ENCODE results near the gene UTP4.

The UTP4 gene

GRCh38 chr16:69201787-69202186 lies 69.3 kb downstream of the UTP4 start:
- no peak for DNase-seq (ENCODE audit: low read depth in 2 of 3, low spot score in 1 of 3)

GRCh38 chr16:69204172-69204571 lies 71.7 kb downstream of the UTP4 start:
- no peak for DNase-seq (ENCODE audit: low read depth in 2 of 3, low spot score in 1 of 3)

DNA sequence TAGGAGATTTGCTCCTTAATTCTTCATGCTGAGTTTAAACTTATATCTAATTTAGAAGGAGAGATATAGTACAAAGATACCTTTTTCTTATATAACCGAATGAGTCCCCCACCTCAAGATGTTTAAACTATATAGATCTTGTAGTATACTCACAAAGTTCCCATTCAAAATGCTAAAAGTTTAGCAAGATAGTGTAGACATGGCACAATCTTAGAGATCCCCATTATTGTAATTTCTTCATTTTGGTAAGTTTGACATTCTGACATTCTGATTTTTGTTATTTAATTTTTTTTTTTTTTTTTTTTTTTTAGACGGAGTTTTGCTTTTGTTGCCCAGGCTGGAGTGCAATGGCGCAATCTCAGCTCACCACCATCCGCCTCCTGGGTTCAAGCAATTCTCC lies 77.3 kb downstream of the UTP4 start:
- DNase-seq (ENCODE audit: low read depth in 2 of 3, low spot score in 1 of 3), result no peak

GRCh38 chr16:69217433-69217832 lies 85.0 kb downstream of the UTP4 start:
- no peak for DNase-seq (ENCODE audit: low read depth in 2 of 3, low spot score in 1 of 3)
